Measurements from ENCODE around the gene DSCAM.

DSCAM gene

DNA sequence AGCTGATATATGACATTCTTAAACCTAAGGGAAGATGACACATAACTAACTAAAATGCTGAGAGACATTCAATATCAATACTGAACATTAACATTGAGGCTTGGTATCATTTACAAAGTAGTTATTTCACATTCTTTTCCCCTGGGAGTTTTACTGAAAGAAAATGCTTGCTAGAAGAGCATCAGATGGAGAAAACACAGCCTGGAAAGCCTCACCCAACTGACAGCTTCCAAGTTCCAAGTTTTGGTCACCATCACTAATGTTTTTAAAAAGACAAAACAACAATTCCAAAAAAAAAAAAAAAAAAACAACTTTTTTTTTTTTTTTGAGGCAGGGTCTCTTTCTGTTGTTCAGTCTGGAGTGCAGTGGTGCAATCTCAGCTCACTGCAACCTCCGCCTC lies 80.6 kb downstream of the DSCAM start:
- DNase-seq (ENCODE audit: low spot score), result no peak

GRCh38 chr21:40765811-40766210 lies 81.1 kb downstream of the DSCAM start:
- DNase-seq (ENCODE audit: low spot score), result no peak

DNA sequence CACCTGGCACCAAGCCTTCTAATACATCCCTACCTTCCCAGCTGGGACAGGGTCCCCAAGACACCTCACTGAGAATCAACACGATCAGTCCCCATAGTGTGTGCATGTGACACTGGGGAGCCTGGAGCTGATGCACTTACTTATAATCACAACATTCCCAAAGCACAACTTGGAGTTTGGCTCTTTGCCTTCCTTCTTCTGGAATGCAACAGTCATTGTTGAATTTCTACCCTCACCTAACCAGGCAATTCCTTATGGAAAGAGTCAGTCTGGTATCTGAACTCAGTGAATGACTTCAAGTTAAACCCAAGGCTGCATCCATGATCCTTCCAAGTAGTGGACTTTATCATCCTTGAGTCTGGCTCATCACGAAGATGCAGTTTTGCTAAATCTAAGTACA lies 86.1 kb downstream of the DSCAM start:
- DNase-seq (ENCODE audit: low spot score), result peak; percentile 1

DNA sequence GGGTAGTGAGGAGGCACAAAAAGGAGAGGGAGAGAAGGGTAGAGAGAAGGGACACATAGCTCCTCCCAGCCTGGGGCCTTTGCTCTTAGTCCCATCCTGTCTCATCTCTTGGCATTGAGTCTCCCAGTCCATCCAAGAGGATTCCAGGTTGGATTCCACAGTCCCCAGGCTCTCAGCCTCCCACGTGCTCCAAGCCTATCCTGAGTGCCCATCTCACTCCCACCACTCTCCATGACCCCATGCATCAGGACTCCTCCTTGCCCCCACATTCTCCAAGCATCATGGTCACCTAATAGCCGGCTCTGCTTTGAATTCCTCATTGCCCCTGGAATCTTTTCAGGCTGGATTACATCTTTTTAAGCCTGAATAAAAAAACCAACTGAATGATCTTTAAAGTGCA lies 87.9 kb downstream of the DSCAM start:
- DNase-seq (ENCODE audit: low spot score), result no peak

GRCh38 chr21:40757366-40757765 lies 89.6 kb downstream of the DSCAM start:
- no peak for DNase-seq (ENCODE audit: low spot score)

DNA sequence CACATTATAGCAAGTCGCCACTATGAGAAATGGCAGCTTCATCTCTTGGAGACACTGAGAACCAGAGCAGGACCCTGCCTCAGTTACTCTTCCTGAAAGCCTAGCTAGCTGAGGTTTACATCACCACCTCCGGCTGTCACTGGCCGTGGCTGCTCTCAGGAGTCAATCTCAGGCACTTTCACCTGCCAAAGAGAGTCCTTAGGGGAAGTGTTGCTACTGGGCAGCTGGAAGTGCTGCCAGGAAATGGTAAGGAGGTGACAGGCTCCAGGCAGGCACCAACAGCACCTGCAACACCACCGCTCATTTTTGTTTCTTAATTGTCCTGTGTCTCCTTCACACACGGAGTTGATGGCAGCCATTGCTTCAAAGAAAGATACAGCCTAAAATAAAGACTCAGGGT lies 92.5 kb downstream of the DSCAM start:
- no peak for DNase-seq (ENCODE audit: low spot score)

- no peak for DNase-seq (ENCODE audit: low spot score)
Observed at GRCh38 chr21:40753756-40754155, 93.2 kb downstream of the DSCAM start.

DNA sequence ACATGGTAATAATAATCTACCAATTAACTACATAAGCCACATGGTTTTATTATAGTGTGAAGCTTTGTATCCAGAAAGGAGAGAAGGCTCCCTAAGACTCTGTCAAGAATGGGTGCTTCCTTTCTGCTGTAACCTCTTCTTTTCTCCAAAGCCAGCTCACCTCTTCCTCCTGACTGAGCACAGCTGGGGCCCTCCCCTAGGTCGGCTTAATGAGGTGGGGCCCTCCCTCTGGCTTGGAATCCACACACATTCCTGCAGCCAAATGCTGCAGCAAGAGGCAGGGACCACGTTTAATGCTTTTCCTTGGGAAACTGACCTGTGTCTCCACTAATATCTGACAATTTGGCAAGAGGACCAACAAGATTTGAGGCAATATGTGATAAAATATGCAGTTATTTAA lies 94.8 kb downstream of the DSCAM start:
- peak; percentile 10 for DNase-seq (ENCODE audit: low spot score)

- DNase-seq (ENCODE audit: low spot score), result no peak
Observed at GRCh38 chr21:40751221-40751620, 95.7 kb downstream of the DSCAM start.

GRCh38 chr21:40736145-40736544 lies 110.8 kb downstream of the DSCAM start:
- no peak for DNase-seq (ENCODE audit: low spot score)

DNA sequence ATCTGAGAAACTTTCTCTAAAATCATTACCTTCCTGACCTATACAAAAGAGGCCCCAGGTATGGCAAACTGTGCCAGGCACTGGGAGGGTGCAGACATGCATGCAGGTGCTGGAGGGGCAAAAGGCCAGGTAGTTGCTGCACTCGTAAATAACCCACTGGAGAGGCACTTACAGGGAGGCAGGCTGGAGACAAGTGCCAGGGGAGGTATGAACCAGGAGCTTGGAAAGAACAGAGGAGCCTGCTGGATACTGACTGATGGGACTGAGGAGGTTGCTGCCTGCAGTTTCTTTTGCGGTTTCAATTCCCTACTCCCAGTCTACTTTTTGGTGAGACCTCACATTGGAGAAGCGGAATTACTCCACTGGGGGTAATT lies 113.9 kb downstream of the DSCAM start:
- DNase-seq (ENCODE audit: low spot score), result no peak

DNA sequence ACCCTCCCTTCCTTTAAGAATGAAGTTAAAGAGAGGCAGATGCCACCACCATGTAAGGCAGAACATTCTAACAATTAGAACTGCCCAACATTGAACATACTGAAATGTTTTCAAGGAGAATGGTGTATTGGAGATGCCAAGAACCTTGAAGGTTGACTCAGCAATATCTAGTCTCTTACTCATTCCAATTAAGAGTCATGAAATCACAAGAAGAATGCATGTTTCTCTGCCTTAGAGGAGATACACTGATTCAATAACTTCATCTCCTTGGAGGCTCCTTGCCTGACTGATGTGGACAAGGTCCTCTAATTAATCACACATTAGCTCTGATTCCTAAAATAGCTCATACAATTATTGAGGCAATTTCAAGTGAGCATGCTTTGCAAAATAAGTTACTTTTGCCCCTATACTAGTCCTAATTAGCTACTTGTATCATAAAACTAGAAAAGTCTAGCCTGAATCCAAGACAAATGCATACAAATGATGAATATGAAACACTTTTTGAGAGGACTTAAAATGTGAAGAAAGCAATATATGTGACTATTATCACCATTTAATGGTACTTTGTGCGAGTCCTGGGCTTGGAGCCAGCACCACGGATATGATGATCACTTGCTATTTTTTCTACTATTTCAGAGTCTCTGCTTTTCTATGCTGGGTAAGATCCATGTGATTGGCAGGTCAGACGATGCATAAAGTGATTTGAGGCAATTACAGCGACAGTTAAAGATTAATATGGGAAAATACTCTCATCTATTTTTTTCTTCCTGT lies 114.5 kb downstream of the DSCAM start:
- DNase-seq (ENCODE audit: low spot score), result peak; percentile 54

DNA sequence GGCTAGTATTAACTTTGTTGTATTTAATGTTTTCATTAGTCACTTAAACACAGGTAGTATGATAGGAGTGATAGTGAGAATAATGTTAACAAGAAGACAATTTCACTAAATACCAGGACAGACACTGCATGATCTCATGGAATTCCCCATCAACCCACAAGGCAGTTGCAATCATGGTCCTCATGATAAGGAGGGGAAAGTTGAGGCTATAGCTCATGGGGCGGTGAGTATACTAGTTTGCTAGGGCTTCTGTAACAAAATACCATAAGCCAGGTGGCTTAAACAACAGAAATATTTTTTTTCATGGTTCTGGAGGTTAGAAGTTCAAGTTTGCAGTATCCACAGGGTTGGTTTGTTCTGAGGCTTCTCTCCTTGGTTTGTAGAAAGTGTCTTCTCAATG lies 115.8 kb downstream of the DSCAM start:
- DNase-seq (ENCODE audit: low spot score), result peak; percentile 4

GRCh38 chr21:40730426-40730800 lies 116.5 kb downstream of the DSCAM start:
- no peak for DNase-seq (ENCODE audit: low spot score)

DNA sequence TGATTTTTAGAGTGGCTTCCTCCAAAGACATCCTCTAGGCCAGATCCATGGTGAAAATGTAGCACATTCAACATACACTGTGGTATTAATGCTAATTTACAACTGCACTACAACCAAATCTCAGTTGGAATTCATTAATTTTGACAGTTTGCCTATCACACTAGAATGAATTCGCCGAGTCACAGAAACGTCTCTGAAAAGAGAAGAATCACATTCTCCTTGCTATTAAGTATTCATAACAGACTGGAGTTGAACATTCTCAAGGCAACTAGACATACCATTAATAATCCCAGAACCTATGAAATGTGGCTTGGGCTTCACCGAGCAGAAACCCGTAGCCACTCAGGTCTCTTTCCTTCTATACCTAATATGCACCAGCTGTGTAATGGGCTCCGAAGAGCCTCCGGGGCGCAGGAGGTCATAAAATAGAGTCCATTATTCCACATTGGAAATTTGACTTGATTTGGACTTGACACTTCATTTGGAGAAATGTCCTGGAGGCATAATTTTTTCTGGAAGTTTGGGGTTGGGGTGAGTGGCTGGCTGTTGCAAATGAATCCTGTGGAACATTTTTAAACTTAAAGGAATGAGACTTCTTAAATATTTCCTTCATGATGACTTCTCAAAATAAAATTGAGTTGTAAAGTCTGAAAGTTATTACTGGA lies 117.1 kb downstream of the DSCAM start:
- DNase-seq (ENCODE audit: low spot score), result no peak

GRCh38 chr21:40723966-40724365 lies 123.0 kb downstream of the DSCAM start:
- DNase-seq (ENCODE audit: low spot score), result no peak

DNA sequence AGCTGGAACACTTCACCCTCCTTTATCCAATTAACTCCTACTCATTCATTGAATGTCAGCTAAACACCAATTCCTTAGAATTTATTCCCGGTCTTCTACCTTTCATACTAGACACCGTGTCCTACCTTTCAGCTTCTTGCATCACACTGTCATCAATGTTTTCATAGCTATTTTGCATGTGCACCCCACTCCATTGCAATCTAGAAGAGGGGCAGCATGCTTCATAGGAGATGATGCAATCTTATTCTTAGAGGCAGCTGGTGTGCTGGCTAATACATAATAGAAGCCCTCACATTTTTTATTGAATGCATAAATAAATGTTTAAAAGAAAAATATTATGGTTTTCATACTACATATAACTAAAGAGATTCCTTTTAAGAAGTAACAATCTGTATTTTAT lies 123.6 kb downstream of the DSCAM start:
- no peak for DNase-seq (ENCODE audit: low spot score)

GRCh38 chr21:40719615-40720014 lies 127.3 kb downstream of the DSCAM start:
- DNase-seq (ENCODE audit: low spot score), result no peak

- no peak for DNase-seq (ENCODE audit: low spot score)
Observed at GRCh38 chr21:40717028-40717427, 129.9 kb downstream of the DSCAM start.

GRCh38 chr21:40714536-40714935 lies 132.4 kb downstream of the DSCAM start:
- peak; percentile 59 for DNase-seq (ENCODE audit: low spot score)

DNA sequence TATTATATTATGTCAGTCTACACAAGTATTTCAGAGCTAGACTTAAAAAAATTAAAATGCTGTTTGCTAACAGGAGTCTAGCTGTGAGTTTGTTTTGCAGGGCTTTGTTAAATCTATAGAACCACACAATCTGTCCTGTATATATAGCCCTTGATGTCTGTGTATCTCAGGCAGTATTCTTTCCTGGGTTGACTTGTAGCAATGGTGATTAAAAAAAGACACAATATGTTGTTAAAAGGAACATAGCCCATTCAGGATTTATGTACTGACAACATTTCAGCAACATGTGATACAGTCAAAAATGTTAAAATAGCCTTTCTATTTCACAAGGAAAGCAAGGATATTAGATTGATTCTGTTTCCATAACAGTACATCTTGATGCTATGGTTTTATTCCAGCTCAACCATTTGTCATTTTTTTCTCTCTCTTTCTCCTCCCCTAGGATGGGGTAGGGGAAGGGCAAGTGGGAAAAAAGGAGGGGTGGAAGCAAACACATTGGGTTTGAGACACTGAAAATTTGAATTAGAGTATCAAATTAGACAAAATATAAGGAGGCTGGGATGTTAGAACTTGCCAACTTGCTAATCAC lies 139.2 kb downstream of the DSCAM start:
- no peak for DNase-seq (ENCODE audit: low spot score)

DNA sequence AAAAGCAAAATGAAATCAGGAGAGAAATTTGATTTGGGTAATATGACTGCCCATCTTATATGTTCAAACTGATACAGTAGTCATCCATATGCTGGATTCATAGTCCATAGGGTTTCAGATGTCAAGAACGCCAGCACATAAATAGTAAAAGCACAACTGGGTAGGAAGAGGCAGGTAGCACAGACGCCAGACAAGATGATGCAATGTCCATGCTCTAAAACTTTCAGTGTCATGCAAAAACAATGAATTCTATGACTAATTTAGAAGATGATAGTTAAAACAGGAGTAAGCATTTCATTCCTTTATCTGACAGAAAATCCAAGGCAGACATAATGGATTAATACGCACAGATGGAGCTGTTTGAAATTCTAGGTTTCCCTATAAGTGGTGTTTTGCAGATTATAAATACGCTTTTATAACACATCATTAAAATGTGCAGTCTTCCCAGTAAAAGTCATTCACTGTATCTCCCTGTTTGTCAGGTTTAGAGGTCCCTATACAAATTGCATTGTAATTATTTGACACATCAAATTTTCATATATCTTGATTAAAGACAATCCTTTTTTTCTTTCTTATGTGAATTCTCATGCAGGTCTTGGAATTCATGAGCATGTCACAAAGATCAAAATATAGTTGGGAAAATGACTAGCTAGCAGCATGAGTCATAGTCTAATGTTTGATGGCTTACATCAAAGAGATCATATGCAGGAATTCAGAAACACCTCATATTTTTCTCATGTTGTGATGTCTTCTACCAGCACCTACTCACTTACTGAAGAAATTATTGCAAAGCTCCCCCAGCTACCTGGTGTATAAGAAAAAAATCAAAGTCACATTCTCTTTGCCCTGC lies 139.9 kb downstream of the DSCAM start:
- peak; percentile 77 for DNase-seq (ENCODE audit: low spot score)

GRCh38 chr21:40706176-40706575 lies 140.8 kb downstream of the DSCAM start:
- peak; percentile 74 for DNase-seq (ENCODE audit: low spot score)

All from kidney tubule cell (primary cell).